BE2C (cell line): ENCODE measurements around the gene KBTBD12.

ENCODE experiments used
- DNase-seq: peaks from one replicate; pipeline ENCODE4 v3.0.0-alpha.2; 2020
- H3K27me3 ChIP-seq: fragments of 250-450 bp; sonication (Bioruptor Pico); 2 replicates; pipeline ENCODE4 v1.5.1; 2020; ENCODE audit warnings: mild to moderate bottlenecking
- H3K36me3 ChIP-seq: fragments of 250-450 bp; sonication (Bioruptor Pico); 2 replicates; pipeline ENCODE4 v1.5.1; 2020; ENCODE audit warnings: mild to moderate bottlenecking
- H3K4me1 ChIP-seq: fragments of 250-450 bp; sonication (Bioruptor Pico); 2 replicates; pipeline ENCODE4 v1.5.1; 2020
- H3K4me3 ChIP-seq: 2 replicates; pipeline ENCODE4 v1.5.1; 2011; ENCODE audit warnings: low read depth, low read length
- H3K9me3 ChIP-seq: fragments of 250-450 bp; sonication (Bioruptor Pico); 2 replicates; pipeline ENCODE4 v1.5.1; 2020
- CTCF ChIP-seq: IDR thresholded peaks from 2 replicates; pipeline ENCODE4 v1.5.1; 2012; ENCODE audit warnings: mild to moderate bottlenecking, low read depth, low read length

Gene KBTBD12

GRCh38 chr3:127994011-127994410 lies 79.0 kb downstream of the KBTBD12 start:
- no peak for DNase-seq
- H3K4me3 ChIP-seq = no peak overlapping the region
- no peaks in the 10 kb centered on the region for H3K36me3 ChIP-seq
- no peak for TF ChIP-seq CTCF
- no peaks in the 10 kb centered on the region for H3K4me1 ChIP-seq
- H3K27me3 ChIP-seq = no peaks in the 10 kb centered on the region
- no peaks in the 10 kb centered on the region for H3K9me3 ChIP-seq

GRCh38 chr3:127997016-127997415 lies 82.0 kb downstream of the KBTBD12 start:
- H3K27me3 ChIP-seq = no peaks in the 10 kb centered on the region
- no peaks in the 10 kb centered on the region for H3K9me3 ChIP-seq
- no peak for TF ChIP-seq CTCF
- no peak overlapping the region for H3K4me3 ChIP-seq
- no peaks in the 10 kb centered on the region for H3K36me3 ChIP-seq
- no peak for DNase-seq
- no peaks in the 10 kb centered on the region for H3K4me1 ChIP-seq

GRCh38 chr3:127997961-127998360 lies 82.9 kb downstream of the KBTBD12 start:
- Histone ChIP-seq H3K9me3 (no peaks in the 10 kb centered on the region), H3K27me3 (no peaks in the 10 kb centered on the region), H3K4me1 (no peaks in the 10 kb centered on the region), H3K36me3 (no peaks in the 10 kb centered on the region), H3K4me3 (no peak overlapping the region)
- no peak for DNase-seq
- TF ChIP-seq CTCF = no peak

- Histone ChIP-seq H3K4me1 (no peaks in the 10 kb centered on the region), H3K27me3 (no peaks in the 10 kb centered on the region), H3K9me3 (no peaks in the 10 kb centered on the region), H3K36me3 (no peaks in the 10 kb centered on the region), H3K4me3 (no peak overlapping the region)
- no peak for TF ChIP-seq CTCF
- DNase-seq = no peak
These were observed 83.6 kb downstream of the KBTBD12 start for GRCh38 chr3:127998596-127998995.

GRCh38 chr3:127999509-128000106 lies 84.6 kb downstream of the KBTBD12 start:
- Histone ChIP-seq H3K9me3 (no peaks in the 10 kb centered on the region), H3K27me3 (no peaks in the 10 kb centered on the region), H3K36me3 (no peaks in the 10 kb centered on the region), H3K4me1 (no peaks in the 10 kb centered on the region), H3K4me3 (no peak overlapping the region)
- no peak for TF ChIP-seq CTCF
- DNase-seq = no peak

GRCh38 chr3:128001576-128001975 lies 86.5 kb downstream of the KBTBD12 start:
- no peaks in the 10 kb centered on the region for H3K36me3 ChIP-seq
- H3K27me3 ChIP-seq = no peaks in the 10 kb centered on the region
- H3K4me3 ChIP-seq = no peak overlapping the region
- no peaks in the 10 kb centered on the region for H3K9me3 ChIP-seq
- no peak for DNase-seq
- H3K4me1 ChIP-seq = no peaks in the 10 kb centered on the region
- no peak for TF ChIP-seq CTCF
